Activated B cell treated with CpG ODN at 0.5 μM for 24 hours (primary cell): Measurements from ENCODE around the gene WDR64. TPM values are rescaled to one million over a fixed set of nuclear protein-coding genes. Genes with fewer than 3 reads are reported as not detected.
A peak's percentile ranks its signal among the peaks of the same experiment; 100 is the strongest.

Source experiments
- ATAC-seq: fragments of 200-7000 bp; cut with Tn5 transposase; one replicate; pipeline ENCODE4 v1.10.0; 2021; ENCODE audit warnings: low read depth, mild to moderate bottlenecking, moderate library complexity
- CTCF ChIA-PET: fragments of 350-600 bp; sonication (Branson Sonifier 250); formaldehyde crosslinking; loops from one replicate; lab custom pipeline; 2021; ENCODE audit warnings: antibody characterized with exemption; lab: Charles Lee
- POLR2A ChIA-PET: fragments of 350-600 bp; sonication (Branson Sonifier 250); formaldehyde crosslinking; loops from one replicate; lab custom pipeline; 2021; ENCODE audit warnings: antibody characterized with exemption; lab: Charles Lee
- DNase-seq: peaks from one replicate; pipeline ENCODE4 v3.0.0; 2022
- H3K27ac Mint-ChIP-seq: one replicate; pipeline ENCODE4 v1.8.0; 2020; ENCODE audit warnings: mixed read lengths
- H3K27me3 Mint-ChIP-seq: one replicate; pipeline ENCODE4 v1.8.0; 2021; ENCODE audit warnings: mixed read lengths
- H3K36me3 Mint-ChIP-seq: one replicate; pipeline ENCODE4 v1.8.0; 2021; ENCODE audit warnings: low read depth, mixed read lengths
- H3K4me1 Mint-ChIP-seq: one replicate; pipeline ENCODE4 v1.8.0; 2021; ENCODE audit warnings: mixed read lengths
- H3K4me3 Mint-ChIP-seq: one replicate; pipeline ENCODE4 v1.8.0; 2020; ENCODE audit warnings: mild to moderate bottlenecking, mixed read lengths
- H3K9me3 Mint-ChIP-seq: one replicate; pipeline ENCODE4 v1.8.0; 2020; ENCODE audit warnings: mixed read lengths
- CTCF ChIP-seq: fragments of 200-600 bp; IDR thresholded peaks from one replicate; pipeline ENCODE4 v1.8.0; 2022; ENCODE audit warnings: antibody characterized with exemption, mild to moderate bottlenecking
- intact Hi-C: fragments of 100-400 bp; cut with micrococcal nuclease; formaldehyde crosslinking; loops from one replicate; pipeline ENCODE4 v1.15.1; 2024
- total RNA-seq: library from RNA; stranded (reverse); gene quantifications from 2 replicates; pipeline ENCODE4 v1.2.3, GENCODE V29; 2022

Gene WDR64
- total RNA-seq: 0.34 and 0.58 TPM in 2 replicates

DNA sequence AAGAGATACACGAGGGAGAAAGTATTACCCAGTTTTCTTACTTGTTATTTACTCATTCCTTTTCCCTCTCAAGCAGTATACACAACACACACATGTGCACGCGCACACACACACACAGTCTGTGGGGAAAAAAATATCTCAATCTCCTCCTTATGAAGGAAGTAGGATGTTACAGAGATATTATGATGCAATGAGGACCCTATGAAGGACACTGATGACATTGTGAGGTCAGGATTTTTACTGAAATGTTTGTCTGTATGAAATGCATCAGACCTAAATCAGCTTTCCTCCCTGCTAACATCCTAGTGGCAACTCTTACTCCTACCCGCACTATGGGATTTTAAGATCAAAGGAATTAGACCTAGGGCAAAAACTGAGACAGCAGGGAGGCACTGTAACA, at the start of gene WDR64:
Gene WDR64, plus strand, starts transcription at position 270 of the 400 bp plus-strand sequence. CDS start 204 bp downstream, outside the sequence.
- intact Hi-C loops: no loop called here
- no peaks in the 10 kb centered on the region for H3K4me1 Mint-ChIP-seq
- TF ChIP-seq CTCF: no peak
- ChIA-PET POLR2A (no interaction called here), CTCF (interaction anchor here (1.0 kb wide), 1 partner anchor 8 kb away, joined by 3 read pairs; no protein-coding TSS in a partner anchor)
- DNase-seq (no peak), ATAC-seq (no peak)
- no peak within 1 kb of the TSS for H3K27ac Mint-ChIP-seq
- H3K4me3 Mint-ChIP-seq: no peak within 1 kb of the TSS
- no peaks in the 10 kb centered on the region for H3K36me3 Mint-ChIP-seq
- H3K27me3 Mint-ChIP-seq: peaks cover 4% of the 10 kb centered on the region
- H3K9me3 Mint-ChIP-seq: no peaks in the 10 kb centered on the region

DNA sequence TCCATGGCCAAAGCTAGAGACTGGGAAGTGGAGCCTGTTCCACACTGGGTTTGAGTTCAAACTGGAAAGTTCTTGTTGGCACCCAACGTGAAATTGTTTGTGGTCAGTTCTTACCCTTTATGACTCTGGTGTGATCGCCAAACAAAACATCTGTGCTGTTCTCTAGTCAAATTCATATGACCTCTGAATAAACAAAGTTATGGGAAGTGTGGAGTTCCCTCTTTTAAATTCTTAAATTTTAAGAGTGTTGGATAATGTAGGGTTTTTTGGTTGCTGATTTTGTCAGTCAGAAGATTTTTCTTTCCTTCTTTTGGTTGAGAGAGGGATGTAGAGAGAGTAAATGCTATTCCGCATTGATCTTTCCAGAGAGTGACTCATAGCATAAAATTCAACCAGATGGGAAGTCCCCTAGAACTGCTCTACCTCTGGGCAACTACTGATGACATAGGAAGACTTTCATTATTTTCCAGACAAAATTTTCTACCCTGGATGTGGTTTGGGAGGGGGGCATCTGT, 48.3 kb upstream of the WDR64 start:
- Mint-ChIP-seq H3K27ac (no peak overlapping the region), H3K4me3 (no peak overlapping the region), H3K4me1 (peaks cover 53% of the 10 kb centered on the region), H3K27me3 (no peaks in the 10 kb centered on the region), H3K9me3 (no peaks in the 10 kb centered on the region), H3K36me3 (peaks cover 39% of the 10 kb centered on the region)
- CTCF ChIA-PET: no interaction called here
- POLR2A ChIA-PET: no interaction called here
- DNase-seq (no peak), ATAC-seq (no peak)
- TF ChIP-seq CTCF: no peak
- intact Hi-C loops: loop anchor here (5.0 kb wide), 1 partner anchor 34 kb away; no protein-coding TSS in a partner anchor

- ChIA-PET CTCF (no interaction called here), POLR2A (interaction anchor here (0.7 kb wide), 2 partner anchors 72 to 246 kb away, joined by 4 read pairs; no protein-coding TSS in a partner anchor)
- H3K4me3 Mint-ChIP-seq: no peak overlapping the region
- H3K9me3 Mint-ChIP-seq: no peaks in the 10 kb centered on the region
- H3K36me3 Mint-ChIP-seq: peaks cover 39% of the 10 kb centered on the region
- H3K4me1 Mint-ChIP-seq: peaks cover 47% of the 10 kb centered on the region
- H3K27me3 Mint-ChIP-seq: no peaks in the 10 kb centered on the region
- DNase-seq: no peak
- H3K27ac Mint-ChIP-seq: no peak overlapping the region
- intact Hi-C loops: no loop called here
- no peak for TF ChIP-seq CTCF
- ATAC-seq: no peak
Observed at GRCh38 chr1:241605146-241605805, 46.8 kb upstream of the WDR64 start.

DNA sequence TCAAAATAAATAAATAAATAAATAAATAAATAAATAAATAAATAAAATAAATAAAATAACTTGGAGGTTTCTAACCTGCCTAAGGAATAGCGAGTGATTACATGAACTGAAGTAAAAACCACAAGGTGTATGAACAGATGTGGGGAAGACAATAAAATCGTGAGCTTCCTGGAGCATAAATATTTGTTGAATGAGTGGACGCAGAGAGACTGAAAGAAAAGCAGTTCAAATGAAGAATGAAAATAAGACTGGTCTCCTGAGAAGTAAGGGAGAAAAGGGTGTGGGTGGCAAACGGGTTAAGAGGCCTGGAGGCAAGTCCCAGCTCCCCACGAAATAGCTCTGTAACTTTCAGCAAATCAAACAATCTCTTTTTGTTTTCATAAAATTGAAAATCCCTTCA, 45.5 kb upstream of the WDR64 start:
- ATAC-seq: no peak
- intact Hi-C loops: no loop called here
- H3K4me3 Mint-ChIP-seq: no peak overlapping the region
- TF ChIP-seq CTCF: no peak
- peaks cover 36% of the 10 kb centered on the region for H3K4me1 Mint-ChIP-seq
- H3K27ac Mint-ChIP-seq: no peak overlapping the region
- ChIA-PET CTCF (interaction anchor here (1.0 to 1.2 kb wide), 2 partner anchors 33 to 392 kb away, joined by 3 read pairs; partner anchors contain the start of gene MAP1LC3C), POLR2A (no interaction called here)
- peaks cover 30% of the 10 kb centered on the region for H3K36me3 Mint-ChIP-seq
- no peaks in the 10 kb centered on the region for H3K27me3 Mint-ChIP-seq
- no peak for DNase-seq
- no peaks in the 10 kb centered on the region for H3K9me3 Mint-ChIP-seq

DNA sequence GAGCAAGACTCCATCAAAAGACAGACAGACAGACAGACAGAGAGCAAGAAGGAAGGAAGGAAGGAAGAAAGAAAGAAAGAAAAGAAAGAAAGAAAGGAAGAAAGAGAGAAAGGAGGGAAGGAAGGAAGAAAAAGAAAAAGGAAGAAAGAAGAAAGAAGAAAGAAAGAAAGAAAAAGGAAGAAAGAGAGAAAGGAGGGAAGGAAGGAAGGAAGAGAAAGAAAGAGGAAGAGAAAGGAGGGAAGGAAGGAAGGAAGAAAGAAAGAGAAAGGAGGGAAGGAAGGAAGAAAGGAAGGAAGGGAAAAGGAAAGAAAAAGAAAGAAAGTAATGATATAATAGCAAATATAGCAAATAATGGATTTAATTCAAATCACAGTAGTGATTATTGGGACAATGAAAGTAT, 44.6 kb upstream of the WDR64 start:
- H3K9me3 Mint-ChIP-seq: no peaks in the 10 kb centered on the region
- DNase-seq (no peak), ATAC-seq (no peak)
- ChIA-PET POLR2A (no interaction called here), CTCF (interaction anchor here (1.1 to 1.2 kb wide), 2 partner anchors 19 to 391 kb away, joined by 3 to 4 read pairs; partner anchors contain the start of gene MAP1LC3C)
- H3K27me3 Mint-ChIP-seq: no peaks in the 10 kb centered on the region
- H3K27ac Mint-ChIP-seq: peak overlapping the region; percentile 8
- H3K4me1 Mint-ChIP-seq: peaks cover 26% of the 10 kb centered on the region
- H3K4me3 Mint-ChIP-seq: no peak overlapping the region
- no peak for TF ChIP-seq CTCF
- intact Hi-C loops: no loop called here
- peaks cover 21% of the 10 kb centered on the region for H3K36me3 Mint-ChIP-seq
